Gastrocnemius medialis (tissue), 4 donors: Measurements from ENCODE around the gene PLEKHH3.

Source experiments
- POLR2A ChIP-seq, 2 donors: fragments of 450-650 bp; IDR thresholded peaks; one replicate each; pipeline ENCODE4 v1.6.1; 2017; ENCODE audit warnings: antibody characterized with exemption in 2 of 2, mild to moderate bottlenecking in 2 of 2, moderate library complexity in 2 of 2
- TF ChIP-seq, protein P1 (sequence below), 5 experiments: fragments of 450-650 bp in 3 of 5; fragments of 200-600 bp in 2 of 5; sonication (generic) in 2 of 5; IDR thresholded peaks in 4 of 5; conservative IDR thresholded peaks in 1 of 5; 1 replicate in 4 of 5; 2 replicates in 1 of 5; pipeline ENCODE4 v1.5.1; 2016 to 2019; ENCODE audit warnings: antibody characterized with exemption in 5 of 5, mild to moderate bottlenecking in 3 of 5, moderate library complexity in 3 of 5

GRCh38 chr17:42692489-42692888 lies 15.7 kb upstream of the PLEKHH3 start:
- TF ChIP-seq, protein P1, sequence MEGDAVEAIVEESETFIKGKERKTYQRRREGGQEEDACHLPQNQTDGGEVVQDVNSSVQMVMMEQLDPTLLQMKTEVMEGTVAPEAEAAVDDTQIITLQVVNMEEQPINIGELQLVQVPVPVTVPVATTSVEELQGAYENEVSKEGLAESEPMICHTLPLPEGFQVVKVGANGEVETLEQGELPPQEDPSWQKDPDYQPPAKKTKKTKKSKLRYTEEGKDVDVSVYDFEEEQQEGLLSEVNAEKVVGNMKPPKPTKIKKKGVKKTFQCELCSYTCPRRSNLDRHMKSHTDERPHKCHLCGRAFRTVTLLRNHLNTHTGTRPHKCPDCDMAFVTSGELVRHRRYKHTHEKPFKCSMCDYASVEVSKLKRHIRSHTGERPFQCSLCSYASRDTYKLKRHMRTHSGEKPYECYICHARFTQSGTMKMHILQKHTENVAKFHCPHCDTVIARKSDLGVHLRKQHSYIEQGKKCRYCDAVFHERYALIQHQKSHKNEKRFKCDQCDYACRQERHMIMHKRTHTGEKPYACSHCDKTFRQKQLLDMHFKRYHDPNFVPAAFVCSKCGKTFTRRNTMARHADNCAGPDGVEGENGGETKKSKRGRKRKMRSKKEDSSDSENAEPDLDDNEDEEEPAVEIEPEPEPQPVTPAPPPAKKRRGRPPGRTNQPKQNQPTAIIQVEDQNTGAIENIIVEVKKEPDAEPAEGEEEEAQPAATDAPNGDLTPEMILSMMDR (IDR thresholded peaks at IDR 0.05 in 4 of 5, conservative IDR thresholded peaks at IDR 0.05 in 1 of 5), result no peak
- no peak for TF ChIP-seq POLR2A (IDR thresholded peaks at IDR 0.05)
